Liver (tissue), 9 donors: ENCODE results near the gene BRD4. TPM values are rescaled to one million over a fixed set of nuclear protein-coding genes. Genes with fewer than 3 reads are reported as not detected.

Source experiments
- DNase-seq: peaks from one replicate; pipeline ENCODE4 v3.0.0-alpha.2; 2017; ENCODE audit warnings: low spot score
- H3K27ac ChIP-seq, 2 donors: one replicate each; pipeline ENCODE4 v1.7.0; 2013; ENCODE audit warnings: inconsistent platforms in 2 of 2, low read length in 2 of 2, control low read depth in 1 of 2, low read depth in 1 of 2, mild to moderate bottlenecking in 1 of 2
- H3K27me3 ChIP-seq, 4 donors: one replicate each; pipeline versions ENCODE4 v1.6.1 to v1.7.0; 2013; ENCODE audit warnings: low read length in 3 of 4, inconsistent platforms in 1 of 4, mild to moderate bottlenecking in 1 of 4, moderate library complexity in 1 of 4; ENCODE audit not compliant: control insufficient read depth in 4 of 4, insufficient read depth in 4 of 4
- H3K36me3 ChIP-seq, 4 donors: one replicate each; pipeline versions ENCODE4 v1.6.1 to v1.7.0; 2013; ENCODE audit warnings: low read length in 3 of 4, mild to moderate bottlenecking in 3 of 4, low read depth in 1 of 4, moderate library complexity in 1 of 4; ENCODE audit not compliant: control insufficient read depth in 4 of 4, insufficient read depth in 3 of 4
- H3K4me1 ChIP-seq, 4 donors: one replicate each; pipeline versions ENCODE4 v1.6.1 to v1.7.0; 2013; ENCODE audit warnings: low read length in 3 of 4, mild to moderate bottlenecking in 3 of 4, moderate library complexity in 1 of 4; ENCODE audit not compliant: control insufficient read depth in 4 of 4, insufficient read depth in 4 of 4
- H3K4me3 ChIP-seq, 3 donors: one replicate each; pipeline versions ENCODE4 v1.6.1 to v1.7.0; 2013; ENCODE audit warnings: low read length in 3 of 3, control low read depth in 1 of 3, low read depth in 1 of 3, mild to moderate bottlenecking in 1 of 3
- H3K9ac ChIP-seq, 2 donors: one replicate each; pipeline ENCODE4 v1.7.0; 2013; ENCODE audit warnings: low read length in 2 of 2, mild to moderate bottlenecking in 2 of 2, moderate library complexity in 2 of 2, control low read depth in 1 of 2, low read depth in 1 of 2
- H3K9me3 ChIP-seq, 4 donors: one replicate each; pipeline versions ENCODE4 v1.6.1 to v1.7.0; 2013; ENCODE audit warnings: low read length in 3 of 4; ENCODE audit not compliant: control insufficient read depth in 4 of 4
- ATF3 ChIP-seq: IDR thresholded peaks from 2 replicates; pipeline ENCODE4 v1.6.1; 2016; ENCODE audit warnings: antibody characterized with exemption
- CTCF ChIP-seq: fragments of 150-350 bp; IDR thresholded peaks from 2 replicates; pipeline ENCODE4 v1.5.1; 2017; ENCODE audit warnings: improper control_type of control experiment, low read depth, low read length; ENCODE audit not compliant: missing input control
- EGR1 ChIP-seq, 2 donors: IDR thresholded peaks; 2 replicates each; pipeline ENCODE4 v1.6.1; 2016 to 2018; ENCODE audit warnings: antibody characterized with exemption in 2 of 2, low read depth in 2 of 2
- FOXA1 ChIP-seq: IDR thresholded peaks from 2 replicates; pipeline ENCODE4 v1.6.1; 2016; ENCODE audit warnings: antibody characterized with exemption
- FOXA2 ChIP-seq: IDR thresholded peaks from 2 replicates; pipeline ENCODE4 v1.6.1; 2016; ENCODE audit warnings: antibody characterized with exemption
- GABPA ChIP-seq, 2 donors: IDR thresholded peaks in 1 of 2; conservative IDR thresholded peaks in 1 of 2; 2 replicates each; pipeline ENCODE4 v1.6.1; 2016; ENCODE audit warnings: antibody characterized with exemption in 2 of 2, mild to moderate bottlenecking in 1 of 2, moderate library complexity in 1 of 2
- JUND ChIP-seq, 2 donors: IDR thresholded peaks; 2 replicates each; pipeline ENCODE4 v1.6.1; 2016; ENCODE audit warnings: antibody characterized with exemption in 2 of 2
- NR2F2 ChIP-seq: IDR thresholded peaks from 2 replicates; pipeline ENCODE4 v1.6.1; 2016; ENCODE audit warnings: antibody characterized with exemption
- REST ChIP-seq: IDR thresholded peaks from 2 replicates; pipeline ENCODE4 v1.6.1; 2016; ENCODE audit warnings: antibody characterized with exemption, mild to moderate bottlenecking
- RXRA ChIP-seq, 2 donors: IDR thresholded peaks; 2 replicates each; pipeline ENCODE4 v1.6.1; 2017 to 2018; ENCODE audit warnings: antibody characterized with exemption in 2 of 2, mild to moderate bottlenecking in 1 of 2
- SP1 ChIP-seq: IDR thresholded peaks from 2 replicates; pipeline ENCODE4 v1.6.1; 2018; ENCODE audit warnings: antibody characterized with exemption, mild to moderate bottlenecking
- TAF1 ChIP-seq: conservative IDR thresholded peaks from 2 replicates; pipeline ENCODE4 v1.6.1; 2016; ENCODE audit warnings: antibody characterized with exemption, mild to moderate bottlenecking
- WGBS: extraction: QIAGEN DNeasy Blood & Tissue Kit; methylation state at CpG from one replicate; pipeline ENCODE4 v1.1.7; 2013; 5-methylcytosine and 5-hydroxymethylcytosine counted together
- polyA plus RNA-seq, 2 donors: library from polyadenylated mRNA; stranded (reverse) in 1 of 2; unstranded in 1 of 2; fragments of 200-250 nt in 1 of 2; fragments of >200 nt in 1 of 2; fragmentation: Nextera tagmentation in 1 of 2; extraction: Ambion mirVana in 1 of 2; gene quantifications; one replicate each; pipeline versions ENCODE4 v1.2.1 to v1.2.3, GENCODE V29; 2013 to 2015
- total RNA-seq, 2 donors: library from RNA; depleted of rRNA; stranded (reverse); fragments of >200 nt; gene quantifications; one replicate each; pipeline ENCODE4 v1.2.3, GENCODE V29; 2014
- TF ChIP-seq, protein P1 (sequence below): IDR thresholded peaks from 2 replicates; pipeline ENCODE4 v1.6.1; 2016; ENCODE audit warnings: antibody characterized with exemption
- TF ChIP-seq, protein P2 (sequence below): IDR thresholded peaks from 2 replicates; pipeline ENCODE4 v1.6.1; 2016; ENCODE audit warnings: antibody characterized with exemption
- donor health status: healthy.
- donor health status: healthy.
- donor health status: healthy.
- donor health status: healthy.
- donor health status: healthy.

The BRD4 gene
- total and polyA plus RNA-seq, 4 donors, result 13.6 to 25.8 (median 20.5) TPM

- no peak for TF ChIP-seq CTCF
- no peak for TF ChIP-seq NR2F2
- TF ChIP-seq SP1, result no peak
- TF ChIP-seq, protein P1, sequence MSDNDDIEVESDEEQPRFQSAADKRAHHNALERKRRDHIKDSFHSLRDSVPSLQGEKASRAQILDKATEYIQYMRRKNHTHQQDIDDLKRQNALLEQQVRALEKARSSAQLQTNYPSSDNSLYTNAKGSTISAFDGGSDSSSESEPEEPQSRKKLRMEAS, result peak; percentile 94
- no peak for TF ChIP-seq TAF1
- no peak for TF ChIP-seq FOXA1
- TF ChIP-seq EGR1 (IDR thresholded peaks at IDR 0.05; ENCODE audit: low read depth in 2 of 2), result peak in 1 of 2 donors; percentile 53
- TF ChIP-seq RXRA (IDR thresholded peaks at IDR 0.05), result peak; percentile 44 to 64
Measured at GRCh38 chr19:15268192-15268927, 64.0 kb downstream of the BRD4 start (continued).

DNA sequence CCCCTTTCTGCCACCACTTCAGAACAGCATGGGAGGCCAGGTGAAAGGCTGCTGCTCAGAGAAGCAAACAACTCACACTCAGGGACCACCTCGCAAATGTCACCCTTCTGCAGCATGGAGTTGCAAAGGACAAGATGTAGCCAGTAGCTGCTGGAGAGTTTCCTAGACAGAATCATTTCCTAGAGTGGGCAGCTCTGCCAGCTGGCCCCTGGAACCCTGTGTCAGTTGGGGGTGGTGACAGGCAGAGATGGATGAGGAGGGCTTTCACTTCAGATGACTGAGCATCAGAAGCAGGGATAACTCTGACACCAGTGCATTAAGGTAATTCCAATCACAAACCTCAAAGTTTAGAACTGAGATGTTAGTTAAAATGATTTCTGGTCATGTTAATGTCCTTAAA is 65.7 kb downstream of the BRD4 start:
- H3K4me3 ChIP-seq, result no peak overlapping the region
- peaks cover 16 to 63% (median 50%) of the 10 kb centered on the region in 4 donors for H3K4me1 ChIP-seq
- no peak for DNase-seq
- peaks cover 9 to 50% (median 44%) of the 10 kb centered on the region in 4 donors for H3K36me3 ChIP-seq
- no peak overlapping the region for H3K9ac ChIP-seq
- no peaks in the 10 kb centered on the region for H3K27me3 ChIP-seq
- TF ChIP-seq JUND (IDR thresholded peaks at IDR 0.05), result no peak
- TF ChIP-seq FOXA1, result no peak
- TF ChIP-seq ATF3, result no peak
- TF ChIP-seq, protein P1, result no peak
- TF ChIP-seq GABPA (IDR thresholded peaks at IDR 0.05 in 1 of 2, conservative IDR thresholded peaks at IDR 0.05 in 1 of 2), result no peak
- no peak for TF ChIP-seq EGR1 (IDR thresholded peaks at IDR 0.05; ENCODE audit: low read depth in 2 of 2)
- no peak for TF ChIP-seq TAF1
- TF ChIP-seq REST, result no peak
- TF ChIP-seq SP1, result no peak
- no peak for TF ChIP-seq FOXA2
- TF ChIP-seq, protein P2, sequence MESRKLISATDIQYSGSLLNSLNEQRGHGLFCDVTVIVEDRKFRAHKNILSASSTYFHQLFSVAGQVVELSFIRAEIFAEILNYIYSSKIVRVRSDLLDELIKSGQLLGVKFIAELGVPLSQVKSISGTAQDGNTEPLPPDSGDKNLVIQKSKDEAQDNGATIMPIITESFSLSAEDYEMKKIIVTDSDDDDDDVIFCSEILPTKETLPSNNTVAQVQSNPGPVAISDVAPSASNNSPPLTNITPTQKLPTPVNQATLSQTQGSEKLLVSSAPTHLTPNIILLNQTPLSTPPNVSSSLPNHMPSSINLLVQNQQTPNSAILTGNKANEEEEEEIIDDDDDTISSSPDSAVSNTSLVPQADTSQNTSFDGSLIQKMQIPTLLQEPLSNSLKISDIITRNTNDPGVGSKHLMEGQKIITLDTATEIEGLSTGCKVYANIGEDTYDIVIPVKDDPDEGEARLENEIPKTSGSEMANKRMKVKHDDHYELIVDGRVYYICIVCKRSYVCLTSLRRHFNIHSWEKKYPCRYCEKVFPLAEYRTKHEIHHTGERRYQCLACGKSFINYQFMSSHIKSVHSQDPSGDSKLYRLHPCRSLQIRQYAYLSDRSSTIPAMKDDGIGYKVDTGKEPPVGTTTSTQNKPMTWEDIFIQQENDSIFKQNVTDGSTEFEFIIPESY, result no peak
- no peak for TF ChIP-seq RXRA (IDR thresholded peaks at IDR 0.05)
- H3K9me3 ChIP-seq, result no peaks in the 10 kb centered on the region
- 98% methylated on average over 1 of the region's 1 CpG for WGBS
- peak overlapping the region in 1 of 2 donors; percentile 72 for H3K27ac ChIP-seq
